Measurements from ENCODE around the gene ATG9B. TPM values are rescaled to one million over a fixed set of nuclear protein-coding genes. Genes with fewer than 3 reads are reported as not detected.

ATG9B gene
- total RNA-seq, 4 donors from 2014 or later = 0.15 to 0.31 TPM; not detected in 2

- TF ChIP-seq POLR2A (IDR thresholded peaks at IDR 0.05) (no peak), POLR2AphosphoS5 (IDR thresholded peaks at IDR 0.05) (no peak), EP300 (IDR thresholded peaks at IDR 0.05) (no peak), CTCF (IDR thresholded peaks at IDR 0.05) (no peak)
- H3K9me3 ChIP-seq = no peaks in the 10 kb centered on the region
- no peak overlapping the region for H3K27ac ChIP-seq
- peaks cover 19% of the 10 kb centered on the region for H3K27me3 ChIP-seq
- peaks cover 0 to 23% (median 4%) of the 10 kb centered on the region in 3 donors for H3K4me1 ChIP-seq
- H3K4me3 ChIP-seq = no peak overlapping the region
- WGBS, 2 donors (ENCODE audit: low coverage in 1 of 2) = 82 to 93% methylated on average over 3 of the region's 4 CpGs
- peaks cover 0 to under 1% of the 10 kb centered on the region in 2 donors for H3K36me3 ChIP-seq
- no peak for ATAC-seq
Observed at GRCh38 chr7:151025924-151026671, 1.8 kb upstream of the ATG9B start.

GRCh38 chr7:151023232-151023631 is 1.1 kb downstream of the ATG9B start:
- Histone ChIP-seq H3K36me3 (no peaks in the 10 kb centered on the region), H3K9me3 (no peaks in the 10 kb centered on the region), H3K4me3 (no peak overlapping the region), H3K27ac (no peak overlapping the region), H3K27me3 (peaks cover 48% of the 10 kb centered on the region), H3K4me1 (peaks cover 0 to 17% (median 10%) of the 10 kb centered on the region in 3 donors)
- no peak for TF ChIP-seq CTCF (IDR thresholded peaks at IDR 0.05)
- ATAC-seq = no peak
- no CpG with 5 or more reads among the region's 10 CpGs for WGBS, 2 donors (ENCODE audit: low coverage in 1 of 2)

- H3K4me3 ChIP-seq = no peak overlapping the region
- H3K9me3 ChIP-seq = no peaks in the 10 kb centered on the region
- ATAC-seq = no peak
- TF ChIP-seq CTCF (IDR thresholded peaks at IDR 0.05) = no peak
- TF ChIP-seq EP300 (IDR thresholded peaks at IDR 0.05) = no peak
- no peak for TF ChIP-seq POLR2AphosphoS5 (IDR thresholded peaks at IDR 0.05)
- TF ChIP-seq POLR2A (IDR thresholded peaks at IDR 0.05) = no peak
- H3K36me3 ChIP-seq = no peaks in the 10 kb centered on the region
- H3K27me3 ChIP-seq = peaks cover 78% of the 10 kb centered on the region
- peaks cover 0 to 20% (median 16%) of the 10 kb centered on the region in 3 donors for H3K4me1 ChIP-seq
- 15% methylated on average over 2 of the region's 7 CpGs; no CpG with 5 or more reads in 1 of the 2 donors for WGBS, 2 donors (ENCODE audit: low coverage in 1 of 2)
- H3K27ac ChIP-seq = no peak overlapping the region
Observed at GRCh38 chr7:151020231-151020630, 4.1 kb downstream of the ATG9B start.

- WGBS, 2 donors (ENCODE audit: low coverage in 1 of 2) = 57% methylated on average over 3 of the region's 20 CpGs; no CpG with 5 or more reads in 1 of the 2 donors
- no peak for TF ChIP-seq POLR2A (IDR thresholded peaks at IDR 0.05)
- TF ChIP-seq POLR2AphosphoS5 (IDR thresholded peaks at IDR 0.05) = no peak
- TF ChIP-seq EP300 (IDR thresholded peaks at IDR 0.05) = no peak
- TF ChIP-seq CTCF (IDR thresholded peaks at IDR 0.05) = no peak
- Histone ChIP-seq H3K27me3 (peaks cover 88% of the 10 kb centered on the region), H3K4me1 (peaks cover 0 to 25% (median 17%) of the 10 kb centered on the region in 3 donors), H3K4me3 (peak overlapping the region in 1 of 2 donors; percentile 38), H3K9me3 (no peaks in the 10 kb centered on the region), H3K36me3 (no peaks in the 10 kb centered on the region), H3K27ac (no peak overlapping the region)
- no peak for ATAC-seq
Observed at GRCh38 chr7:151019130-151019447, 5.2 kb downstream of the ATG9B start.

Data from gastroesophageal sphincter (tissue), 4 donors.